HG03520 (cell line): ENCODE data around the gene NEDD9.

ENCODE experiments used
- ATAC-seq: cut with Tn5 transposase; IDR thresholded peaks from one replicate; pipeline ENCODE4 v1.9.1; 2021; ENCODE audit warnings: mild to moderate bottlenecking, moderate library complexity; ENCODE audit not compliant: unreplicated experiment

The NEDD9 gene

DNA sequence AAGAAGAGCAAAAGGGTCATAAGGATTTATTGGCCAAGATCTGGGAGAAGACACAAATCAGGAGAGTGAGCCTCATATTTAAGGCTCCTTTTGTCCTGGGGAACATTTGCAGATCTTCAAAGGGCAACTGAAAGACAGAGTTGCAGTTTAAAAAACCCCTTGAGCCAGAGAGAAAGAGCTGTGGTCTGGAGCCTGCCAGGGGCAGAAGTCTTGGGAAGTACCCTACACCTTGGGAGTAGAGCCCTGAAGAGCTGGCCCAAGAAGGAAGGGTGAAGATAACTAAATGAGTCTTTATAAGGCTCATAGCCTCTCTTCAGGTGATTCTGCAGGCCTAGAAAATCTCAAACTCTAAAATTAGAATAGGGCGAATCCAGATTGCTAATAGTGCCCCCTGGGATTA, 81.0 kb downstream of the NEDD9 start:
- ATAC-seq: no peak

DNA sequence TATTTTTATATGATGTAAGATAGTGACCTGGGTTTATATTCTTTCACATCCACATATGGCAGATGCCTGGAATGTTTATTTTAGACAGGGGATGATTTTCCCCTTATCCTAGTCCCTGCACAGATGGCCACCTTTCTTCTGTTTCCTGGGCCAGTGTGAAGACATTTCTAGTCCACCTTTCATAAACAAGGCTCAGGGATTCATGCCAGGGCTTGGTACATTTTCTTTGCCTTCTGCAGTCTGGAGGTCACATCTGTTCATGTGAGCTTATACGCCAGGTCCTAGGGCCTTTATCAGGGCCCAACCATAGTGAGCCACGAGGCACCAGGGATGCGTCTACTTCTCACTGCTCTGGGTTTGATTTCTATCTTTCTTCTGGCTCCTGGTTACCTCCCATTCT, 82.9 kb downstream of the NEDD9 start:
- no peak for ATAC-seq

- ATAC-seq: no peak
Measured at GRCh38 chr6:11146117-11146826, 86.2 kb downstream of the NEDD9 start.

DNA sequence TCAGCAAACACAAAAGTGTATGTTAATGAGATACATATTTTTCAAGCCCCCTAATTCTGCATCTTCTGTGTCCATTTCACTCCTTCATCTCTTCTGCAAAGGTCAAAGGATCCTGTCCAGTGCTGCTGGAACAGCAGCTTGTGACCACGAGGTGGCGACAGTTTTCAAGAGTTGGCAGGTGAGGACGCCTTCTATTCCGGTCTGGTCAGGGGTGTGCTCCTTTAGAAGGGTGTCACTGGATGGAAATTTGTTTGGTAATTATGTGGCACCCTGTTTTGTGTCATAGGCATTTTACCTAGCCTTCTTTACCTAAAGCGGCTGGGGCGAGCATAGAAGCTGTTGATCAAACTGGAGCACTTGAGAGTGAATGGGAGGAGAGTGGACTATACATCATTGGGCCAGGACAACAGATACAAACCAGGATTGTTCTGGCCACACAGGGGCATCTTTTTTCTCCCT, 88.0 kb downstream of the NEDD9 start:
- peak; percentile 79 for ATAC-seq

DNA sequence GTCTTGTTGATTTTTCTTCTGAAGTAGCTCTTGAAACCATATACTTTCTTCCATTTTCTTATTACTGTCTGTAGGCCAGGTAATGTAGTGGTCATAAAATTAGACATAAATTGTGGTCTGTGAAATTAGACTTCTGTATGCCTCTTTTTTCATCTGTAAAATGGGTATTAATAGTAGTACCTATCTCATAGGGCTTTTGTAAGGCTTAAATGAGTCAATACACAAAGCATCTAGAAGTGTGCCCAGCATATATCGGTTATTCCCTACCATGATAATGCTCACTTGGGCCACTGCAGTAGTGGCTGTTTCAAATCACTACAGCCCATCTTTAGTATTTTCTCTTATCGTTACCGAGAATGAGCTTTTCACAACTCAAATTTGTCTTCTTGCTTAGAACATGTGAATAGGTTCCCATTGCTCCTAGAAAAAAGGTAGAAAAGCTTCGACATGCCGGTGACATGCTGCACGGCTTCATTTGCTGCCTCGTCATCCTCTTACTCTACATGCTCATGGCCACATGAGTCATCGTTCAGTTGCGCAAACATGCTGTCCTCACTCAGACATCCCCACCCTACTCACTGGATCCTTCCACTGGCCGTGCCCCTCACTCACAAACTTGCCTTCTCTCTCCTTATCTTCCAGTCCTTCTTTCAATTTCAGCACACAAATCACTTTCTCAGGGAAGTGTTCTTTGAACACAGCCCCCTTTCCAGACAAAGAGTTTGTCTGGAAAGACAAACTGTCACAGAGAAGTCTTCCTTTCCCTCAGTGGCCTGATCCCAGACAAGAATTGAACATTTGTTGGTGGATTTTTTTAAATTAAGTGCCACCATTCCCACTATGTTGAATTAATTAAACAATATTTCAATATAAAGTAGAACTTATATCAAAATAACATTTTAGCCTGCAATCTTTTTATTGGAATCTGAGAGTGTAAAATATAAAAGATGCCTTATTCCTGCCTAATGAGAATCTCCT, 88.8 kb downstream of the NEDD9 start:
- ATAC-seq: no peak

- no peak for ATAC-seq
Measured at GRCh38 chr6:11142296-11143027, 90.0 kb downstream of the NEDD9 start.

GRCh38 chr6:11141295-11141694, 91.2 kb downstream of the NEDD9 start:
- no peak for ATAC-seq

GRCh38 chr6:11140056-11140455, 92.4 kb downstream of the NEDD9 start:
- no peak for ATAC-seq

DNA sequence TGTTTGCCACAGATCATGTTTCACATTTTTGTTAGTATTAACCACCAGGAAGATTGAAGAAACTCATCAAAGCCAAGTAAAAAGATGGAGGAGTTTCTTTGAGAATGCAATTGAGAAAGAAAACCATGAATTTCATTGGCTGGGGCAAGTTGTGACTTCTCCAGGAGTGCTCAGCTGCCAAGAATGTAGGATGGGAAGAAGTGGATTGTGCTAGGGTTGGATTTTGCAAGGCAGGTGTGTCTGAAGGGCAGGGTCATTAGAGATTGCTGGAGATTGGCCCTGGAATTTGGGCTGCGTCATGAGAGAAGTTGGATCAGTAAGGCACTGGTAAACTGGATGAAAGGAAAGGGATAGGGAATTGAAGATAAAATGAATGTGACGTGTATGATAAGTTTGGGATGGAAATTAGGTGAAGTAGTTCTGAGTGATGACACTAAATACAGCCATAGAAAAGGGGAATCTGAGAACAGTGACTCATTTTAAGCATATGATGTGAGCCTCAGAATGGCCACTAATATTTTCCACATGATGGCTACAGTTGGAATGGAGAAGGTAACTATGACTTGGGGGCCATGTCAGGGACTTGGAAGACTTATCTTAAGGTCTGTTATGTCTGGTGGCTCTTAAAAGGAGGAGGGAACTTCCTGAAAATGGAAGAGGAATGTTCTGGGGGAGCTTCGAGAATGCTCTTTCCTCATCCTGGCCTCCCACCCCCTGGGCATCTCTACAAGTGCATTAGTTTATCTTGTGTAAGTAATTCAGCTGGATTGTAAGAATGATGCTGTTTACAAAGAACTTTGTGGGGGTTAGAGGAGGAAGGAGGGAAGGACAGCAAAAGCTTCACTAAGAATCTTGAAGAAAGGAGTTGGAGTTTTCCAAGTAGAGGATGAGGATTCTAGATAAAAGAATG, 93.2 kb downstream of the NEDD9 start:
- no peak for ATAC-seq

- no peak for ATAC-seq
Measured at GRCh38 chr6:11136809-11137208, 95.7 kb downstream of the NEDD9 start.
